GM19240 (cell line): Measurements from ENCODE around the gene CASD1.

Source experiments
- DNase-seq: peaks from one replicate; pipeline ENCODE4 v3.0.0; 2011; ENCODE audit warnings: low spot score; ENCODE audit not compliant: insufficient read length

CASD1 gene

DNA sequence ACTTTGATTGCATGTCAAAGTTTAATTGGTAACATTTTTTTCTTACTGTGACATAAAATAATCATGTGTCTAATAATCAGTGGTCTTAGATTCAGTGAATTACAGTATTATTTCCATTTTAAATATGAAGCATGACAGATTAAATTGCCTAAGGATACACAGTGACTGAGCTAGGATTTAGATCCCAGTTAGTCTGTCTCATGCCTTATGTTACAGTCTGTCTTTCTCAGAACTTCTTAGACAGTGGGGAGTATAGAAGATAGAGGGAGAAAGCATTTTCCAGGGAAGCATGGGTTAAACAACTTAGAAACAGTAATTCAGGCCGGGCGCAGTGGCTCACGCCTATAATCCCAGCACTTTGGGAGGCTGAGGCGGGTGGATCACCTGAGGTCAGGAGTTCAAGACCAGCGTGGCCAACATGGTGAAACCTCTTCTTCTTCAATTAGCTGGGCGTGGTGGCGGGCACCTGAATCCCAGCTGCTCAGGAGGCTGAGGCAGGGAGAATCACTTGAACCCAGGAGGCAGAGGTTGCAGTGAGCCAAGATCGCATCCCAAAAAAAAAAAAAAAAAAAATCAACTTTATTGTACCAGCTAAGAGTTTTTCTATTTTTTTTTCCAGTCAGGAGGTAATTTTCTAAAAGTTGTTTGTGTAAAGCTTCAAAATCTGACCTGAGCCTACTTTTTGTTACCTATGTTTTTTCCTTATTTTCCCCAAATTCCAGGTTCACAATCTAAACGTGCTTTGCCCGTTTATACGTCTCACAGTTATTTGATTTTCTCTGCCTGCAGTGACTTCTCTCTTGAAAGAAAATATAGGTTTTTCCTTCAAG lies 3.3 kb downstream of the CASD1 start:
- DNase-seq, result no peak

GRCh38 chr7:94513565-94513860 lies 3.9 kb downstream of the CASD1 start:
- no peak for DNase-seq

DNA sequence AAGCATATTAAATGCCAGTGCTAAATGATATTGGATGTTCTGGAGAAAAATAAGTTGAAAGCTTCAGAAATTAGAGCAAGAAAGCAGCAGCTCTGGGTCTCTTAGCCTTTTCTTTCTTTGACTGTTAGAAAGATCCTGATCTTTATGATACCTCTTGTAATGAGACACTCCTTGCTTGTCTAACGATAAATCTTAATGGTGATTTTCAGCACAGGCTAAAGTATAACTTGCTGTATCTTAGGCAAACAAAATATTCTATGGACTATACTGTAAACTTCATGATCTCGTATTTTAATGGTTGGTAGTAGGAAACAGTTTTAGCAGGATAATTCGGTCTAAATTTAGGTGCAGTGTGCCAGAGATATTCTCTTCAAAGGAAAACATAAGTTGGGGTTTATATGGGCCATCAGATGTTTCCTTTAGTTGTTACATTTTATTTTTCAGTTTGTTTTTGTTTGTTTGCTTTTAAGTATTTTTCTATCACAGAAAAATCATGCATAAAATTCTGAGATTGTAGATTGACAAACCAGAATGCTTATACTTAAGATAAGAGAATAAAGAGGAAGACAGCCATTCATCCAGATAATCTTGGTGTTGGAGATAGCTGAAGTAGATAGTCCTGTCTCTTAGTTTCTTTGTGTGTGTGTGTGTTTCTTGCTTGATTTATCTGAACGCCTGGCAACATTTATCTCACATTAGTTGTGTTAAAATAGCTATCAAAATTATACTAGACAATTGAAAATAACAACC lies 4.7 kb downstream of the CASD1 start:
- DNase-seq, result no peak

- no peak for DNase-seq
Measured at GRCh38 chr7:94514917-94515316, 5.3 kb downstream of the CASD1 start.

DNA sequence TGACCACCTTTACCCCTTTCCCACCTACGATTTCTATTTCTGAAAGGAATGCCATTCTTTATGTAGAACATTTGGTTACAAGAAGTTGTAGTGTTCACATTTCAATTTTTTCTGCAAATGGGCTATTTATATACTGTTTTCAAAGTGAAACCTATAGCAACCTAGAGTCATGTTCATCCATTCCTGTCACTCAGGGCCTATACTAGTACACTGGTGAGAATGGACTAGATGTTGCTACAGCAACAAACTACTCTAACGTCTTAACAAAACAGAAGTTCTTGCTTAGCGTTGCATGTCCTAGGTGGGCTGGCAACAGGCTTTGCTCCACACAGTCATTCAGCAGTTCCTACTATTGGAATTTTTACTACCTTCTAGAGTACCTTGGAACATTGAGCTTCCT lies 16.3 kb downstream of the CASD1 start:
- no peak for DNase-seq

- DNase-seq, result no peak
Measured at GRCh38 chr7:94529516-94529915, 19.9 kb downstream of the CASD1 start.

DNA sequence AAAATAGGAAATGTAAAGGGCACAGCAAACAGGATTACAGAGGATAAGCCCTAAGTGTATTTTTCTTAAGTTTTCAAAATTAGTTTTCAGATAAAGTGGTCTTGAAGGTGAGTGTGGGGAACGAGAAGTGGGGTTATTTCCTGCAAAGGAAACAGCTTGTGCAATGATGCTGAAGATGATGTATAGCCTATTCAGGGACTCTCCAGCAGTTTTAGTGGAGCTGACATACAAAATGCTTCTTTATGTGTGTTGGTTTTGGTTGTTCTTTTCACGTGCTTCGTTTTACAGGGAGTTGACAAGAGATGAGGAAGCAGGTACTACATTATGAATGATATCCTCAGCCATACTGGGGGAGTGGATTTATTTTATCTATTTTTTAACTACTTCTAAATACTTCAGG lies 20.5 kb downstream of the CASD1 start:
- DNase-seq, result no peak

DNA sequence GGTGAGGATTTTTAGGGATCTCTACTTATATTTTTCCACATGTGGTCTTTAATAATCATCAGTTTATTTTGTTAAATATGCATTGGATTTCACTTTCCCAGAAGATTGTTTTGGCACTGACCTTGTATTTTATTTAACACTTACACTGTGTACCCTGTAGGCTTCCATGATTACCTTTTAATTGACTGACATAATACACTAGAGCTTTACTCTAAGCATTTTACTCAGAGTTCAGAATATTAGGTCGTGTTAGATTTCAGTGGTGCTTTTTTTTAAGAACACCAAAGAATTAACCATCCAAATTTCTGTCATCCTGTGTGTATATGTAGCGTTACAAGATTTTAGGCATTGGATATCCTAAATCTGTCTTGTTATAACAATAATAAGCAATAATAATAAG lies 23.1 kb downstream of the CASD1 start:
- no peak for DNase-seq

- no peak for DNase-seq
Measured at GRCh38 chr7:94540428-94540827, 30.8 kb downstream of the CASD1 start.

DNA sequence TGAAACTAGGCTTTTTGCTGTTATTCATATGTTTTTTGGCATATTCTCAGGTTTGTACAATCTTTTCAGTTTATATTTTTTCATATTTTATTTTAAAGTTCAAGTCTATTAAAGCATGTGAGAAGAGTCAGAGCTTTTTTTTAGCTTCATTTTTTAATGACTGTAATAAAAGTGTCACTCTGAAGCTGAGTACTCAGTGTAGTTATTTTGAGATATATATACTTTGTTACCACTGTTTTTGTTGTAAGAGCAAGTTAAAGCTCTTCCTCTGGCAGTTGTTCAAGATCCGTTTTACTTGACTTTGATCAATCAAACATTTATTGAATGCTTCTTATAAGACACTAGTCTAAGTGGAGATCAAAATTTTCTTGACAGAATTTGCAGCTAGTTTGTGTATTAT lies 37.5 kb downstream of the CASD1 start:
- no peak for DNase-seq

GRCh38 chr7:94556028-94556427 lies 46.4 kb downstream of the CASD1 start:
- no peak for DNase-seq

- DNase-seq, result no peak
Measured at GRCh38 chr7:94557215-94557614, 47.6 kb downstream of the CASD1 start.

- no peak for DNase-seq
Measured at GRCh38 chr7:94559972-94560371, 50.4 kb downstream of the CASD1 start.

DNA sequence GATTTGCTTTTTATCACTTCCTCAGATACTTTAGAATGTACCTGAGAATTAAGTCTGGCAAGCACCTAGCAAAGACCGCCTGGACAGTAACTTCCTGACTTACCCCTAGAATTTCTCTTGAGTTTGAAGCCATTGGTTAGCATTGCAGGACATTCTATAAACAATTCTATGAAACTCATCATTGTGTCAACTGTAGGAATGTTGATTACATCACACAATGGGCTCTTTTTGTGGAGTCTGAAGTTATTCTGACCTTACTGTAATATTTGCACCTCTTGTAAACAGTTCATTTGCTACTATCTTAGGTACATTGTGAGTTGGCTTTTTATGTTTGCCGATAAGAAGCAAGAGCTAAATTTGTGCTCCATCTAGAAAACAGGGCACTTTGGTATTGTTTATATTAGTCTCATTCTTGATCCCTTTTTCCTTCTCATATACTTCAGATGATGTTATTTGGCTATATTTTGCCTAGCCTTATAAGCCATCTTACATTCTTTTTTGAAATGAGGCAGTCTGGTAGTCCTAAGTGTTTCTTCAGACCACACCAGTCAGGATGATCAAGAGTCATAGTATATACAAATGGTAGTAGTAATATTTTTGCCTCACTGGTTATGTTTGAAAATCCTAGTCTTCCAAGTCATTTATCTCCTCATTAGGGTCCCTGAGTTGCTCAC lies 52.4 kb downstream of the CASD1 start:
- DNase-seq, result no peak

DNA sequence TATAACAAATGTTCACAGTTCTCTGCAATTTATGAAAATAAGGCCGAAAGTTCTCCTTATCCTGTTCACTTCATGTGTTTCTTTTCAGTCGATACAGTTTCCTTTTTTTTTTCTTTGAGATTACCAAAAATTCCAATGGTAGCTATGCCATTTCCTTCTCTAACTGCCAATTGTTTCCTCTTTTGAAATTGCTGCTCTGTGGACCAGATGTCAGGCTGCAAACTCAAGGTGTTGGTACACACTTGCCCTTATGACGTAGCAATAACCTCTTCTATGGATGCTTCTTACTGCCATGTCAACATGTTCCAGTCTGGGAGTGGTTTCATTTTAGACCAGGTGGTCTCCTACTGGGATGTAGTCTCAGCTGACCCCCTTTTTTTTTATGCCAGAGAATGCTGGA lies 52.9 kb downstream of the CASD1 start:
- no peak for DNase-seq

GRCh38 chr7:94565247-94565894 lies 55.8 kb downstream of the CASD1 start:
- DNase-seq, result no peak

DNA sequence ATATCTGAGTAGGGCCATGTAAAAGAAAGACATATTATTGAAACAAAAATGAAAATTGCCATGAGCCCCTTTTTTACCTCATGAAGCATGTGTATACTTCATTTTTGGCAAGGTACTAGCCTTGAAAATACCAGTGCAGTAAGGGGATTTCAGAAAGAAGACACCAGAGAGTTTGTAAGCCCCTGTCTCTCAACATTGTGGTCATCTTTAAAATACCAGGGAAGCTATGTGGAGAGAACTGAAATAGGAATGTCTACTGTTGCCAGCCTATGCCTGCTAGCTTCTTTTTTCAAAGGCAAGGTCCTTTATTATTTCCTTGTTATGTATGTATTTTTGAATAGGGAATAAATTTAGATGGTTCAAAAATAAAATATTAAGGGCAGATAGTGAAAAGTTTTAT lies 57.8 kb downstream of the CASD1 start:
- no peak for DNase-seq

GRCh38 chr7:94571816-94572215 lies 62.2 kb downstream of the CASD1 start:
- no peak for DNase-seq

DNA sequence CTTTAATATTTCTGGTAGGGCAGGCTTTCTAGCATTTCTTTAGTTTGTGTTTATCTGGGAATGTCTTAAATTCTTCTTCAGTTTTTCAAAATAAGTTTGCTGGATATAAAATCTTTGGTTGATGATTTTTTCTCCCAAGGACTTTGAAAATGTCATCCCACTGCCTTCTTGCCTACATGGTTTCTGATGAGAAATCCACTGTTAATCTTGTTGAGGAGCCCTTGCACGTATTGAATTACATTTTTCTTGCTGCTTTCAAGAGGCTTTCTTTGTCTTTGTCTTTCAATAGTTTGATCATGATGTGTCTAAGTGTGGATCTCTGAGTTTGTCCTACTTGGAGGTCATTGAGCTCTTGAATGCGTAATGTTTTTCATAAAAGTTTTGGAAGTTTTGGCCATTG lies 66.0 kb downstream of the CASD1 start:
- DNase-seq, result no peak

GRCh38 chr7:94576316-94576715 lies 66.7 kb downstream of the CASD1 start:
- no peak for DNase-seq

- DNase-seq, result no peak
Measured at GRCh38 chr7:94577357-94577756, 67.7 kb downstream of the CASD1 start.

GRCh38 chr7:94578614-94579013 lies 69.0 kb downstream of the CASD1 start:
- DNase-seq, result no peak
